ENCODE measurements around the gene WTAP. TPM values are rescaled to one million over a fixed set of nuclear protein-coding genes. Genes with fewer than 3 reads are reported as not detected.
A peak's percentile ranks its signal among the peaks of the same experiment; 100 is the strongest.
"Not testable (repeated sequence)": the region's sequence is repeated elsewhere in the genome, so short reads cannot be mapped to it uniquely, and the experiment has no call there.

Gene WTAP
- total and polyA plus RNA-seq, 3 experiments from 2014 or later: 95.1 to 149 (median 103) TPM

- no peaks in the 10 kb centered on the region for H3K9me3 ChIP-seq (ENCODE audit: low read length)
- DNase-seq: no peak
- ChIA-PET CTCF (interaction anchor here (0.7 to 1.5 kb wide), 2 partner anchors 8 to 10 kb away, joined by 3 read pairs; partner anchors contain the start of gene WTAP), POLR2A (no interaction called here)
- H3K27me3 ChIP-seq (ENCODE audit: insufficient read depth, low read length, poor library complexity, severe bottlenecking): no peaks in the 10 kb centered on the region
- H3K36me3 ChIP-seq (ENCODE audit: insufficient read depth, low read length): no peaks in the 10 kb centered on the region
- no peak overlapping the region for H3K27ac ChIP-seq (ENCODE audit: low read depth, low read length)
- peaks cover 0 to 2% (median 0%) of the 10 kb centered on the region in 3 donors for H3K36me3 Mint-ChIP-seq
- H3K4me1 ChIP-seq (ENCODE audit: insufficient read depth, low read length): no peaks in the 10 kb centered on the region
- H3K4me3 ChIP-seq (ENCODE audit: low read length): no peak overlapping the region
- H3K27me3 Mint-ChIP-seq: no peaks in the 10 kb centered on the region
- H3K27ac Mint-ChIP-seq: no peak overlapping the region
- peaks cover 0 to 5% (median 5%) of the 10 kb centered on the region in 3 donors for H3K4me1 Mint-ChIP-seq
- H3K9me3 Mint-ChIP-seq: no peaks in the 10 kb centered on the region
- no peak overlapping the region for H3K4me3 Mint-ChIP-seq
Measured at GRCh38 chr6:159716247-159717096, 10.8 kb upstream of the WTAP start.

GRCh38 chr6:159718634-159719033 lies 8.7 kb upstream of the WTAP start:
- ChIA-PET POLR2A (no interaction called here), CTCF (interaction anchor here (0.8 to 1.7 kb wide), 4 partner anchors 13 to 43 kb away, joined by 3 to 4 read pairs (median 4); partner anchors contain the start of gene ACAT2)
- no peaks in the 10 kb centered on the region for H3K27me3 Mint-ChIP-seq
- peak overlapping the region in 2 of 8 donors; percentile 14 to 35 for H3K27ac Mint-ChIP-seq
- H3K4me3 ChIP-seq (ENCODE audit: low read length): no peak overlapping the region
- H3K36me3 Mint-ChIP-seq: peaks cover 3 to 9% (median 9%) of the 10 kb centered on the region in 3 donors
- no peaks in the 10 kb centered on the region for H3K9me3 ChIP-seq (ENCODE audit: low read length)
- H3K4me1 ChIP-seq (ENCODE audit: insufficient read depth, low read length): no peaks in the 10 kb centered on the region
- no peak for DNase-seq
- no peaks in the 10 kb centered on the region for H3K27me3 ChIP-seq (ENCODE audit: insufficient read depth, low read length, poor library complexity, severe bottlenecking)
- no peak overlapping the region for H3K27ac ChIP-seq (ENCODE audit: low read depth, low read length)
- H3K9me3 Mint-ChIP-seq: peaks cover 0 to 3% (median 0%) of the 10 kb centered on the region in 5 donors
- no peaks in the 10 kb centered on the region for H3K36me3 ChIP-seq (ENCODE audit: insufficient read depth, low read length)
- peaks cover 9 to 16% (median 14%) of the 10 kb centered on the region in 3 donors for H3K4me1 Mint-ChIP-seq
- no peak overlapping the region for H3K4me3 Mint-ChIP-seq

- H3K4me3 ChIP-seq (ENCODE audit: low read length): no peak overlapping the region
- no peaks in the 10 kb centered on the region for H3K4me1 ChIP-seq (ENCODE audit: insufficient read depth, low read length)
Measured at GRCh38 chr6:159719287-159719686, 8.0 kb upstream of the WTAP start.

DNA sequence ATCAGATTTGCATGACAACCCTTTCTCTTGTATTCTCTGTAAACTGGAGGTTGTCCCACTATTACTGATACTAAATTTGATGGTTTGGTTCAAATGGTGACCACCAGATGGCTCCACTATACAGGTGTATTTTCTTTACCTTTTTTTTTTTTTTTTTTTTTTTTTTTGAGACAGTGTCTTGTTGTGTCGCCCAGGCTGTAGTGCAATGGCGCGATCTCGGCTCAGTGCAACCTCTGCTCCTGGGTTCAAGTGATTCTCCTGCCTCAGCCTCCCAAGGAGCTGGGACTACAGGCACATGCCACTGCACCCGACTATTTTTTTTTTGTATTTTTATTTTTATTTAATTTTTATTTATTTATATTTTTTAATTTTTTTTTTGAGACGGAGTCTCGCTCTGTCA lies 6.6 kb upstream of the WTAP start:
- peaks cover 3 to 9% (median 7%) of the 10 kb centered on the region in 3 donors for H3K36me3 Mint-ChIP-seq
- peak; percentile 15 to 61 (median 49) for DNase-seq
- H3K9me3 Mint-ChIP-seq: peaks cover 0 to 3% (median 0%) of the 10 kb centered on the region in 5 donors
- CTCF ChIA-PET: interaction anchor here (0.6 to 3.1 kb wide), 13 partner anchors 11 to 799 kb away, joined by 3 to 15 read pairs (median 4); partner anchors contain the start of gene SOD2
- Histone ChIP-seq H3K9me3 (ENCODE audit: low read length) (no peaks in the 10 kb centered on the region), H3K27me3 (ENCODE audit: insufficient read depth, low read length, poor library complexity, severe bottlenecking) (no peaks in the 10 kb centered on the region), H3K27ac (ENCODE audit: low read depth, low read length) (no peak overlapping the region), H3K4me1 (ENCODE audit: insufficient read depth, low read length) (peaks cover under 1% of the 10 kb centered on the region), H3K36me3 (ENCODE audit: insufficient read depth, low read length) (no peaks in the 10 kb centered on the region), H3K4me3 (ENCODE audit: low read length) (no peak overlapping the region)
- POLR2A ChIA-PET: interaction anchor here (1.8 kb wide), 1 partner anchor 27 kb away, joined by 5 read pairs; the partner anchor contains the start of gene SOD2
- peaks cover 9 to 29% (median 20%) of the 10 kb centered on the region in 3 donors for H3K4me1 Mint-ChIP-seq
- no peak overlapping the region for H3K4me3 Mint-ChIP-seq
- H3K27ac Mint-ChIP-seq: peak overlapping the region in 1 of 8 donors; percentile 15
- H3K27me3 Mint-ChIP-seq: no peaks in the 10 kb centered on the region

More at GRCh38 chr6:159719287-159719686, 8.0 kb upstream of the WTAP start:
- DNase-seq: no peak
- POLR2A ChIA-PET: interaction anchor here (0.6 to 1.8 kb wide), 2 partner anchors 26 to 1347 kb away, joined by 3 to 5 read pairs; partner anchors contain the start of gene SOD2
- no peak overlapping the region for H3K27ac ChIP-seq (ENCODE audit: low read depth, low read length)
- H3K9me3 Mint-ChIP-seq: peaks cover 0 to 3% (median 0%) of the 10 kb centered on the region in 5 donors
- no peaks in the 10 kb centered on the region for H3K9me3 ChIP-seq (ENCODE audit: low read length)
- H3K27ac Mint-ChIP-seq: peak overlapping the region in 1 of 8 donors; percentile 35
- CTCF ChIA-PET: interaction anchor here (0.8 to 3.1 kb wide), 6 partner anchors 13 to 42 kb away, joined by 3 to 15 read pairs (median 4); partner anchors contain the start of genes ACAT2 and SOD2
- no peaks in the 10 kb centered on the region for H3K27me3 ChIP-seq (ENCODE audit: insufficient read depth, low read length, poor library complexity, severe bottlenecking)
- H3K36me3 Mint-ChIP-seq: peaks cover 3 to 9% (median 9%) of the 10 kb centered on the region in 3 donors
- H3K4me1 Mint-ChIP-seq: peaks cover 9 to 18% (median 16%) of the 10 kb centered on the region in 3 donors
- no peaks in the 10 kb centered on the region for H3K36me3 ChIP-seq (ENCODE audit: insufficient read depth, low read length)
- H3K4me3 Mint-ChIP-seq: no peak overlapping the region
- H3K27me3 Mint-ChIP-seq: no peaks in the 10 kb centered on the region

- H3K36me3 ChIP-seq (ENCODE audit: insufficient read depth, low read length); H3K4me3 Mint-ChIP-seq; POLR2A ChIA-PET; H3K27ac ChIP-seq (ENCODE audit: low read depth, low read length); H3K9me3 ChIP-seq (ENCODE audit: low read length); DNase-seq; H3K4me3 ChIP-seq (ENCODE audit: low read length); H3K4me1 ChIP-seq (ENCODE audit: insufficient read depth, low read length); H3K27me3 Mint-ChIP-seq; H3K9me3 Mint-ChIP-seq; H3K27me3 ChIP-seq (ENCODE audit: insufficient read depth, low read length, poor library complexity, severe bottlenecking): not testable (repeated sequence)
- CTCF ChIA-PET: interaction anchor here (3.1 kb wide), 1 partner anchor 27 kb away, joined by 15 read pairs; the partner anchor contains the start of gene SOD2
- peaks cover 19 to 41% (median 30%) of the 10 kb centered on the region in 3 donors for H3K4me1 Mint-ChIP-seq
- H3K27ac Mint-ChIP-seq: peak overlapping the region in 1 of 8 donors; percentile 82
- peaks cover 3 to 14% (median 9%) of the 10 kb centered on the region in 3 donors for H3K36me3 Mint-ChIP-seq
Measured at GRCh38 chr6:159721981-159722380, 5.3 kb upstream of the WTAP start.

DNA sequence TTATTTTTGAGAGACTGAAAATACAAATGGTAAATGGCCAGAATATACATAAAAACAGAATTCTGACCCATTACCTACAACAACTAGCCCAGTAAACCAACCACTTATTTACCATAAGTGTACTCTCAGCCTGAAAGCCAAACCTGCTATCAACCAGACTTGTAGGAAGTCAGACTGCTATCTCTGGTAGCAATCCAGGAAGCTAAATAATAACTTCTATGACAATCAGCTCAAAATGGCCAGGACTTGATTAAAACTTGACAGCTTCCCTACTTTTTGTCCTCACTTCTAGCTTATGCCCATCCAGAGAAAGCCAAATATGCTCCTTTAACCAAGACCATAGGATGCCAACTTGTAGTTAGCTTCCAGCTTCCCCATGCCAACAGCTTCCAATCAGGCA lies 4.7 kb upstream of the WTAP start:
- H3K4me1 ChIP-seq (ENCODE audit: insufficient read depth, low read length): peaks cover 8% of the 10 kb centered on the region
- no peak overlapping the region for H3K4me3 ChIP-seq (ENCODE audit: low read length)
- Mint-ChIP-seq H3K27me3 (peaks cover 0 to 6% of the 10 kb centered on the region in 2 donors), H3K9me3 (peaks cover 0 to 3% (median 0%) of the 10 kb centered on the region in 5 donors), H3K27ac (peak overlapping the region in 1 of 8 donors; percentile 82), H3K4me1 (peaks cover 19 to 41% (median 30%) of the 10 kb centered on the region in 3 donors), H3K4me3 (peak overlapping the region in 1 of 7 donors; percentile 44), H3K36me3 (peaks cover 3 to 16% (median 9%) of the 10 kb centered on the region in 3 donors)
- H3K27ac ChIP-seq (ENCODE audit: low read depth, low read length): no peak overlapping the region
- DNase-seq: no peak
- ChIA-PET POLR2A (interaction anchor here (0.5 kb wide), 1 partner anchor 21 kb away, joined by 3 read pairs; no protein-coding TSS in a partner anchor), CTCF (interaction anchor here (1.1 to 3.1 kb wide), 3 partner anchors 24 to 733 kb away, joined by 3 to 15 read pairs (median 4); partner anchors contain the start of gene SOD2)
- no peaks in the 10 kb centered on the region for H3K27me3 ChIP-seq (ENCODE audit: insufficient read depth, low read length, poor library complexity, severe bottlenecking)
- H3K9me3 ChIP-seq (ENCODE audit: low read length): no peaks in the 10 kb centered on the region
- no peaks in the 10 kb centered on the region for H3K36me3 ChIP-seq (ENCODE audit: insufficient read depth, low read length)

GRCh38 chr6:159723259-159723658 lies 4.0 kb upstream of the WTAP start:
- H3K4me3 ChIP-seq (ENCODE audit: low read length): no peak overlapping the region
- H3K9me3 ChIP-seq (ENCODE audit: low read length): no peaks in the 10 kb centered on the region
- no peak overlapping the region for H3K27ac ChIP-seq (ENCODE audit: low read depth, low read length)
- peaks cover 3 to 22% (median 9%) of the 10 kb centered on the region in 3 donors for H3K36me3 Mint-ChIP-seq
- H3K4me1 ChIP-seq (ENCODE audit: insufficient read depth, low read length): peaks cover 8% of the 10 kb centered on the region
- H3K27me3 ChIP-seq (ENCODE audit: insufficient read depth, low read length, poor library complexity, severe bottlenecking): no peaks in the 10 kb centered on the region
- no peaks in the 10 kb centered on the region for H3K36me3 ChIP-seq (ENCODE audit: insufficient read depth, low read length)
- no peak for DNase-seq
- CTCF ChIA-PET: interaction anchor here (1.1 to 1.8 kb wide), 2 partner anchors 25 to 733 kb away, joined by 3 to 4 read pairs; no protein-coding TSS in a partner anchor
- peaks cover 0 to 3% (median 0%) of the 10 kb centered on the region in 5 donors for H3K9me3 Mint-ChIP-seq
- H3K4me3 Mint-ChIP-seq: peak overlapping the region in 1 of 7 donors; percentile 44
- H3K27me3 Mint-ChIP-seq: peaks cover 0 to 6% of the 10 kb centered on the region in 2 donors
- peaks cover 19 to 41% (median 33%) of the 10 kb centered on the region in 3 donors for H3K4me1 Mint-ChIP-seq
- H3K27ac Mint-ChIP-seq: peak overlapping the region in 3 of 8 donors; percentile 34 to 82 (median 62)
- POLR2A ChIA-PET: interaction anchor here (0.5 kb wide), 1 partner anchor 21 kb away, joined by 3 read pairs; no protein-coding TSS in a partner anchor

All from CD8-positive, alpha-beta memory T cell (primary cell).